HG03342 (cell line): ENCODE results near the gene MFAP5.
"Not testable (repeated sequence)": the region's sequence is repeated elsewhere in the genome, so short reads cannot be mapped to it uniquely, and the experiment has no call there.

Experiments
- ATAC-seq: cut with Tn5 transposase; IDR thresholded peaks from one replicate; pipeline ENCODE4 v1.9.1; 2021; ENCODE audit warnings: mild to moderate bottlenecking, moderate library complexity; ENCODE audit not compliant: unreplicated experiment

MFAP5 gene

DNA sequence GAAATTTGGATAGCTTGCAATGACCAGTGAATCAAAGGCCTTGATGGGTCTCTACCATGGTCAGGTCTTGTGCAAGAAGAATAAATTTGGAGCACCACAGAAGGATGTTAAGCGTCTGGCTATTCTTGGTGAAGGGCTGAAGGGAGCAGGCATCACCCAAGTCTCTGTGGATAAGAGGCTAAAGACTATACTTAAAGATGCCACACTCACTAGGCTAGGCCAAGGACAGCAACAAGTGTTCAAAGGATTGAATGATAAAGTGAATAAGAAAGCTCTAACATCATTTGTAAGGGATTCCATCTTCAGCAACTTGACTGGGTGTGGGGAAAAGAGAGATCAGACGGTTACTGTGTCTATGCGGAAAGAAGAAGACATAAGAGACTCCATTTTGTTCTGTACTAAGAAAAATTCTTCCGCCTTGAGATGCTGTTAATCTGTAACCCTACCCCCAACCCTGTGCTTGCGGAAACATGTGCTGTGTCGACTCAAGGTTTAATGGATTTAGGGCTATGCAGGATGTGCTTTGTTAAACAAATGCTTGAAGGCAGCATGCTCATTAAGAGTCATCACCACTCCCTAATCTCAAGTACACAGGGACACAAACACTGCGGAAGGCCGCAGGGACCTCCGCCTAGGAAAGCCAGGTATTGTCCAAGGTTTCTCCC, 27.2 kb downstream of the MFAP5 start:
- ATAC-seq = not testable (repeated sequence)

DNA sequence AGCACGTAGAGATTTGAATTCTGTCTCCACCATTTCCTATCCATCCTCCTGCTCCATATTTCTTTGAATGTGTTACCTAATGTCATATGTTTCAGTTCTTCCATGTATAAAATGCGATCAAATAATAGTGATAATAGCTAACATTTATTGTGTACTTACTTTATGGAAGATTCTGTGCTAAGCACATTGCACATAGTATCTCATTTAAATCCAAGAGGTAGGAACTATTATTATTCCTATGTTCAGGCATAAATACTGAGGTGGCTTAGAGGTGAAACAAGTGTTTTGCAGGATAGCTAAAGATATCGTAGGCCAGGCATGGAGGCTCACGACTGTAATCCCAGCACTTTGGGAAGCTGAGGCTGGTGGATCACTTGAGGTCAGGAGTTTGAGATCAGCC, 32.5 kb downstream of the MFAP5 start:
- no peak for ATAC-seq

DNA sequence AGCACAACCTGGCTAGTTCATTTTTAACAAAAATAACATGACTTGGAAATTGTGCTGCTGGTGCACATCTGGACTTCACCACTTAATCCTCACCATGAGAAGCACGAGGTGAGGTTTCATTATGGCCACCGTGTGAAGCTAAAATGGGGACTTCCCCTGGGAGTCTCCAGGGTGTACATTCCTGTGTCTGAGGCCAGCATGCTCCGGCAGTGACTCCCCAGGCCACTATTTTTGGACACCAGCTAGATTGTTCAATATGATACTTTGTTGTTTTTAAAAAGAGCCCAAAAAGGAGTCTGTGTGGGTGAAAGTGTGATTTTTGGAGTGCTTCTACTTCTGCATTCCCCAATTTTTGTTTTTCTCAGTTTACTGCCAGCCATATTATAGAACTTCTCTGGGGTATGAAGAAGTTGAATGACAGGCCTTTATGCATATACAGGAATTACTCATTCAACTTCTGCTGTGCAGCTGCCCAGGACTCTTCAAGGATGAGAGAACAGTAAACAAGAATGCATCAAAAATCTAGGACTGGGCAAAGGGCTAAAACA, 33.1 kb downstream of the MFAP5 start:
- ATAC-seq = peak; percentile 96

DNA sequence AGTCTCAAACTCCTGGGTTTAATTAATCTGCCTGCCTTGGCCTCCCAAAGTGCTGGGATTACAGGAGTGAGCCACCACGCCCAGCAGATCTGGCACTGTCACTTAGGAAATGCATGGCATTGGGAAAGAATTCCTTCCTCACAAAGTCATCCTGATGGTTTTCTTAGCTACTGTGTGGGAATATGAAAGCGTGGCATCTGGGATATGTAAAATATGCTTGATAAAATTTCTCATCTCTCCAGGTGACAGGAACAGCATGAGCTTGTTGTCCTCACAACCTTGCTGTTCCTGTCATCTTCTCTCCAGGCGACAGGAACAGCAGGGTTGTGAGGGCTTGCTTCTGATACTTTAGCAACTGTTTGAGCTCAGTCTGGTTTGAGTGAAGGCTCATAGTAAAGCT, 33.9 kb downstream of the MFAP5 start:
- no peak for ATAC-seq

DNA sequence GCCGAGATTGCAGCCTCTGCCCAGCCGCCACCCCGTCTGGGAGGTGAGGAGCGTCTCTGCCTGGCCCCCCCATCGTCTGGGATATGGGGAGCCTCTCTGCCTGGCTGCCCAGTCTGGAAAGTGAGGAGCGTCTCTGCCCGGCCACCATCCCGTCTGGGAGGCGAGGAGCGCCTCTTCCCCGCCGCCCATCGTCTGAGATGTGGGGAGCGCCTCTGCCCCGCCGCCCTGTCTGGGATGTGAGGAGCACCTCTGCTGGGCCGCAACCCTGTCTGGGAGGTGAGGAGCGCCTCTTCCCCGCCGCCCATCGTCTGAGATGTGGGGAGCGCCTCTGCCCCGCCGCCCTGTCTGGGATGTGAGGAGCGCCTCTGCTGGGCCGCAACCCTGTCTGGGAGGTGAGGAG, 37.9 kb downstream of the MFAP5 start:
- ATAC-seq = not testable (repeated sequence)

DNA sequence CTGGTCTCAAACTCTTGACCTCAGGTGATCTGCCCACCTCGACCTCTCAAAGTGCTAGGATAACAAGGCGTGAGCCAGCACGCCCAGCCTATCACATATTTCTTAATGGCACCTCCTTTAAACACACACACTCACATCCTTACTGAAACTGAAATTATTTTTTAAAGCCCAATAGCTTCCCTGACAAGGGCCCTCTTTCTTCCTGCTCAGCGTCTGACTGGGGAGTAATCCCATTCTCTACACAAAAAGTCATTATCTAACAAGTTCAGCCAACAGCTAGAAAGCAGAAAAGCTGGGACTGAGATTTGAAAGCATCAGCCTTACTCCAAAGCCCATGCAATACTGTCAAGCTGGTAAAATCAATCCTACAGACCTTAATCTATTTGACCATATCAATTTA, 40.0 kb downstream of the MFAP5 start:
- no peak for ATAC-seq

DNA sequence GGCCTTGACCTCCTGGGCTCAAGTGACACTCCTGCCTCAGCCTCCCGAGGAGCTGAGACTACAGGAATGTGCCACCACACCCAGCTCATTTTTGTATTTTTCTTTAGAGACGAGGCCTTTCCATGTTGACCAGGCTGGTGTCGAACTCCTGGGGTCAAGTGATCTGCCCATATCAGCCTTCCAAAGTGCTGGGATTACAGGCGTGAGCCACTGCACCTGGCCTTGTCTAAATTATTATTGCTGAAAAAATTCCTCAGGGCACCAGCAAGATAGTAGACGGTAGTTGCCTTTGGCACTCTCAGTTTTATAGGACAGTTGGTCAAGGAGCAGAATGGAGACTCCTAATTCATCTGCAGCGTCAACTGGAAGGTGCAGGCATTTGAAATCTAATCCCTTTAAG, 47.4 kb downstream of the MFAP5 start:
- ATAC-seq = no peak

DNA sequence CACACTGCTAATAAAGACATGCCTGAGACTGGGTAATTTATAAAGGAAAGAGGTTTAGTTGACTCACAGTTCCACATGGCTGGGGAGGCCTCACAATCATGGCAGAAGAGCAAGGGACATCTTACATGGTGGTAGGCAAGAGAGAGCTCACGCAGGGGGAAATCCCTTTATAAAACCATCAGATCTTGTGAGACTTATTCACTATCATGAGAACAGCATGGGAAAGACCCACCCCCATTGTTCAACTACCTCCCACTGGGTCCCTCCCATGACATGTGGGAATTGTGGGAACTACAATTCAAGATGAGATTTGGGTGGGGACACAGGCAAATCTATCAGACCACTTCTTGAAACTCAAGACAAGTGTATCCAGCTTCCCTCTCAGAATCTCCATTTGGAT, 48.7 kb downstream of the MFAP5 start:
- ATAC-seq = not testable (repeated sequence)

DNA sequence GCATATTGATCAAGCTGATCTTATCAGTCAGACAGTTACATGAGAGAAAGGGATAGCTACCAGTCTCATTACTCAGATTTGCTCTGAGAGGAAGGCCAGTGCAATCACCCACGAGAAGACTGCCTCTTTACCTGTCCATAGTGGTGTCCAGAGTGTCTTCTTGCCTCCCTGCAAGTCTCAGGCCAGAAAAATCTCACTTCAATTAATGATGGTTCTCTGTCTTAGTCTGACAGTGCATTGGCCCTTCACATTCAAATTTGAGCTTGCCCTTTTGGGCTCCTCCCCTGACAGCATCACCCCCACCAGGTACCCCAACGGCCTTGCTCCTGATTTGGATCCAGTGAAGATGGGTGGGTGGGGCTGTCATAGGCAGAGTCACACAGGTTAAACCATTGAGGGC, 50.0 kb downstream of the MFAP5 start, which contains the start of gene AICDA:
Gene AICDA, minus strand, starts transcription at position 231 of the 400 bp plus-strand sequence. Its CDS starts 92 bp downstream, at position 139.
- ATAC-seq = no peak

DNA sequence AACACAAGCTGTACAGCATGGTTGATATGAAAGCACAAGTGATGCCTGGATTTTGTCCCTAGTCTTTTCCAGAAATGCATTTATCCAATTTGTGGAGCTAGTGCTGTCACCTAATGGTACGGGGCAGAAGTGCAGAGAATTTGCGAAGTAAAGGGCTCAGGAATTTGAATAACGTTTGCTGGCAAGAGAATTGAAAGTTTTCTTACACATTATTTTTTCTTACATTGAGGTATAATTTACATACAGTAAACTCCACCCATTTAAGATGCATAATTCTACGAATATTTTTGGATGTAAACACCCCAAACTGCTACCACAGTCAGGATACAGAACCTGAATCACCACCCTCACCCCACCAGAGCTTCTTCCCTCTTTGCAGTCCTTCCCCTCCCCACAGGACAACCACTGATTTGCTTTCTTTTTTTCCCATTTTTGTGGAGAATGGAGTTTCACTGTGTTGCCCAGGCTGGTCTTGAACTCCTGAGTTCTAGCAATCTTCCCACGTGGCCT, 53.5 kb downstream of the MFAP5 start:
- ATAC-seq = no peak

DNA sequence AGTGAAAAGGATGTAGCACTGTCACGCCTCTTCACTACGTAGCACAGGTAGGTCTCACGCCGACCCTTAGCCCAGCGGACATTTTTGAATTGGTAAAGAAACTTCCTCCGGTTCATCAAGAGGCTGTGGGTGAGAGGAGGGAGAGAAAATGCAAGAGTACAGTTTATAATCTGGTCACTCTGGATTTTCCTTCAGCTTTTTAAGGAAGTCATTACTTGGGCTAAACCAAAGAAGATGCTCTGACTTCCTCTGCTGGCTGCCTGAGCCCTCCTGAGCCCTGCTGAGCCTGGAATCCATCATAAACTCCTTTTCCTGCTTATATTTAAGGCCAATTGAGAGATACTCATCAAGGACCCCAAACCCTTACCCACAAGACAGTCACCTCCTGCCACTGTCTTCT, 55.7 kb downstream of the MFAP5 start:
- no peak for ATAC-seq

DNA sequence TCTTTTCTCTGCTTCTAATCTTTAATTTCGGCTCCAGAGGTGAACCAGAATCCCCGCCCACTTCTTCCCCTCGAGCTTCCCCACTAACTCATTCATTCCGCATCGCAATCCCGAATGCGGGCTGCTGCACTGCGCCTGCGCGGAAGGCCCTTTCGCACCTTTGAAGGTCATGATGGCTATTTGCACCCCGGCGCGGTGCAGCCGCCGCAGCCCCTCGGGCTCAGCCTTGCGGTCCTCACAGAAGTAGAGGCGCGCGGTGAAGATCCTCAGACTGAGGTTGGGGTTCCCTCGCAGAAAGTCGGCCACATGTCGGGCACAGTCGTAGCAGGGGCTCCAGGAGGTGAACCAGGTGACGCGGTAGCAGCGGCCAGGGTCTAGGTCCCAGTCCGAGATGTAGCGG, 57.6 kb downstream of the MFAP5 start:
- no peak for ATAC-seq

DNA sequence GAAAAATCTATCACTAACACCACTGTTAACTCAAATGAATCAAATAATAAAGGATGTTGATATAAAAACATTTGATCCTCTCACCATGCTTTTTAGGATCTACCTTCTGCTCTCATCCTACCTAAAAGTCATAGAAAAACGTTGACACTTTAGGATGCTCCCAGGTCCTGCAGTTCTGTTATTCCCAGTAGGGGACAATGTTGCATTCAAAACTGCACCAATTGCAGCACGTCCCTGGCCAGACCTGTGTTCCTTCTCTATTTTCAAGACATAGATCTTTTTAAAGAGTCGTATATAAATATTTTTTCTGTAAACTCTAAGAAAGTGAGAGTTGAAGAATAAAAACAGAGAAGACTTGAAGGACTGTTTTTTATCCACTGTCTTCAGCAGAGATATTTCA, 58.8 kb downstream of the MFAP5 start:
- ATAC-seq = no peak

DNA sequence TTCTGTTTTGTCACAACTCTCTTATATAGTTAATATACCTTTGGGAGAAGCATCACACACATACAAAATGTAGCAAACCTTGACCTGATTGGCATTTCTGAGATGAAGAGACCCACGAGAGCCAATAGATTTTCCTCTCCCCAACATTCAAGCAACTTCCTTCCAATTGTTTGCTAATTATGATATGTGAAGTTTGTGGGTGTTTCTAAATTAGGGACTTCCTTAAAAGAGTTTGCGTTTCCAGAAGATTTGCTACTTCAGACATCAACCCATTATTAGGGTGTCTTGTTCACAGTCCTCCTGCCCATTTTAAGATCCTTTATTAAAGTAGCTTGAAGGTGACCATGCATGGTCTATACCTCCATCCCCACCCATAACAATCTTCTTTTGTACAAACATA, 59.3 kb downstream of the MFAP5 start:
- no peak for ATAC-seq

DNA sequence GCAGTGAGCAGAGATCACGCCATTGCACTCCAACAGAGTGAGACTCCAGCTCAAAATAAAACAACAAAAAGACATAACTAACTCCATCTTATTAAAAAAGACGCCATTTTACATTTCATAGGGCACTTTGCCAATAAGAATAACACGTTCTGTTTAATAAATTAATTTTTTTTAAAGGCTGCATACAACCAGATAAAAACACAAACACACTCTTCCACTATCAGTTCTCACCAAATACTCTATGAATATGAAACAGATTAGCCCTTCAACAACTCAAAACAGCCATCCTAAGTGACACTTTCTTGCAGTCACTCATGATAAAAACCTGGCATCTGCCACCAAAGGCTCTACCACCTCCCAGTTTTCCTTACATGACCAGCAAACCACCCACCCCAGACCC, 66.1 kb downstream of the MFAP5 start:
- ATAC-seq = no peak
